ENCODE data around the gene NACC2.

DNA sequence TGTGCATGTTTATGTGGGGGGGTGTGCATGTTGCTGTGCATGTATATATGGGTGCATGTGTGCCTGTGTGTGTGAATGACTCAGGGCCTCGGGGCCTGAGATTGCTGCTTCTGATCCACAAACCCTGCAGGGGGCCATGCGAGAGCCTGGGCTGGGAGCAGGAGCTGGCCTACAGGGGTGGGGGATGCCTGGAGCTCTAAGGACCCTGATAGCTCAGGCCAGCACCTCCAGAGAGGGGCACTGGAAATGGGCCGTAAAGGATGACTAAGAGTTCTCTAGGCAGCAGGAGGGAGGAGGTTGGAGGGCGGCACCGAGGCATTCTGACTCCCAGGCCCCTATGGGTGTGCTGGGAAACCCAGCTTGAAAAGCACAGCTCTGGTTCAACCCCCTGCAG lies 127.0 kb downstream of the NACC2 start:
- TF ChIP-seq, protein P1, sequence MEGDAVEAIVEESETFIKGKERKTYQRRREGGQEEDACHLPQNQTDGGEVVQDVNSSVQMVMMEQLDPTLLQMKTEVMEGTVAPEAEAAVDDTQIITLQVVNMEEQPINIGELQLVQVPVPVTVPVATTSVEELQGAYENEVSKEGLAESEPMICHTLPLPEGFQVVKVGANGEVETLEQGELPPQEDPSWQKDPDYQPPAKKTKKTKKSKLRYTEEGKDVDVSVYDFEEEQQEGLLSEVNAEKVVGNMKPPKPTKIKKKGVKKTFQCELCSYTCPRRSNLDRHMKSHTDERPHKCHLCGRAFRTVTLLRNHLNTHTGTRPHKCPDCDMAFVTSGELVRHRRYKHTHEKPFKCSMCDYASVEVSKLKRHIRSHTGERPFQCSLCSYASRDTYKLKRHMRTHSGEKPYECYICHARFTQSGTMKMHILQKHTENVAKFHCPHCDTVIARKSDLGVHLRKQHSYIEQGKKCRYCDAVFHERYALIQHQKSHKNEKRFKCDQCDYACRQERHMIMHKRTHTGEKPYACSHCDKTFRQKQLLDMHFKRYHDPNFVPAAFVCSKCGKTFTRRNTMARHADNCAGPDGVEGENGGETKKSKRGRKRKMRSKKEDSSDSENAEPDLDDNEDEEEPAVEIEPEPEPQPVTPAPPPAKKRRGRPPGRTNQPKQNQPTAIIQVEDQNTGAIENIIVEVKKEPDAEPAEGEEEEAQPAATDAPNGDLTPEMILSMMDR (IDR thresholded peaks at IDR 0.05): no peak
- no peak for TF ChIP-seq POLR2A (IDR thresholded peaks at IDR 0.05)
- no peak for TF ChIP-seq EP300 (IDR thresholded peaks at IDR 0.05)
- TF ChIP-seq POLR2AphosphoS5 (IDR thresholded peaks at IDR 0.05): no peak

All from gastroesophageal sphincter (tissue), 3 donors.